WTC11 (cell line): ENCODE results near the gene ROBO1. TPM values are rescaled to one million over a fixed set of nuclear protein-coding genes. Genes with fewer than 3 reads are reported as not detected.
A peak's percentile ranks its signal among the peaks of the same experiment; 100 is the strongest.

Source experiments
- ATAC-seq: fragments of 200-7000 bp; cut with Tn5 transposase; 2 replicates; pipeline ENCODE4 v1.10.0; 2021; ENCODE audit warnings: mild to moderate bottlenecking, moderate library complexity
- CTCF ChIA-PET: fragments of 300-600 bp; sonication (Branson Sonifier 250); formaldehyde crosslinking; loops from one replicate; lab custom pipeline; 2021; ENCODE audit warnings: antibody characterized with exemption; lab: Charles Lee
- POLR2A ChIA-PET: fragments of 350-600 bp; sonication (Branson Sonifier 250); formaldehyde crosslinking; loops from one replicate; lab custom pipeline; 2021; ENCODE audit warnings: antibody characterized with exemption; lab: Charles Lee
- DNase-seq: peaks from one replicate; pipeline ENCODE4 v3.0.0; 2021; ENCODE audit warnings: low spot score
- H3K27ac Mint-ChIP-seq: 2 replicates; pipeline ENCODE4 v1.8.0; 2021; ENCODE audit warnings: mixed read lengths
- H3K27me3 Mint-ChIP-seq: 2 replicates; pipeline ENCODE4 v1.8.0; 2021; ENCODE audit warnings: low read depth, mild to moderate bottlenecking, moderate library complexity, mixed read lengths
- H3K36me3 Mint-ChIP-seq: 2 replicates; pipeline ENCODE4 v1.8.0; 2021; ENCODE audit warnings: mixed read lengths
- H3K4me1 Mint-ChIP-seq: 2 replicates; pipeline ENCODE4 v1.8.0; 2022; ENCODE audit warnings: mixed read lengths
- H3K4me3 Mint-ChIP-seq: 2 replicates; pipeline ENCODE4 v1.8.0; 2021; ENCODE audit warnings: mild to moderate bottlenecking, moderate library complexity, mixed read lengths
- H3K9me3 Mint-ChIP-seq: 2 replicates; pipeline ENCODE4 v1.8.0; 2021; ENCODE audit warnings: mixed read lengths
- AR ChIP-seq: fragments of 250-450 bp; sonication (Bioruptor Pico); IDR thresholded peaks from 2 replicates; pipeline ENCODE4 v1.9.0; 2021; ENCODE audit warnings: mild to moderate bottlenecking
- ARID4B ChIP-seq: sonication (generic); formaldehyde crosslinking; IDR thresholded peaks from 2 replicates; pipeline ENCODE4 v1.8.0; 2023; ENCODE audit warnings: missing genetic modification reagents, mild to moderate bottlenecking, borderline replicate concordance
- CBFB ChIP-seq: sonication (generic); formaldehyde crosslinking; IDR thresholded peaks from 2 replicates; pipeline ENCODE4 v1.8.1; 2022; ENCODE audit warnings: mild to moderate bottlenecking, low read depth, missing genetic modification reagents
- CREB1 ChIP-seq: sonication (generic); formaldehyde crosslinking; IDR thresholded peaks from 2 replicates; pipeline ENCODE4 v1.8.0; 2023; ENCODE audit warnings: mild to moderate bottlenecking, missing genetic modification reagents
- EMX1 ChIP-seq: fragments of 250-450 bp; sonication (Bioruptor Pico); IDR thresholded peaks from 2 replicates; pipeline ENCODE4 v1.8.0; 2021; ENCODE audit warnings: mild to moderate bottlenecking
- ERG ChIP-seq: fragments of 250-450 bp; sonication (Bioruptor Pico); IDR thresholded peaks from 2 replicates; pipeline ENCODE4 v1.8.0; 2021; ENCODE audit warnings: mild to moderate bottlenecking
- ESRRA ChIP-seq: sonication (generic); formaldehyde crosslinking; IDR thresholded peaks from 2 replicates; pipeline ENCODE4 v1.8.1; 2022; ENCODE audit warnings: mild to moderate bottlenecking, missing genetic modification reagents, borderline replicate concordance
- FOXP4 ChIP-seq: sonication (generic); formaldehyde crosslinking; IDR thresholded peaks from 2 replicates; pipeline ENCODE4 v1.8.0; 2022; ENCODE audit warnings: mild to moderate bottlenecking, missing genetic modification reagents
- NFATC4 ChIP-seq: fragments of 250-450 bp; sonication (Bioruptor Pico); IDR thresholded peaks from 2 replicates; pipeline ENCODE4 v1.9.0; 2021; ENCODE audit warnings: mild to moderate bottlenecking
- NFYB ChIP-seq: sonication (generic); formaldehyde crosslinking; conservative IDR thresholded peaks from 2 replicates; pipeline ENCODE4 v1.8.0; 2022; ENCODE audit warnings: low read depth, missing genetic modification reagents
- NR3C1 ChIP-seq: sonication (generic); formaldehyde crosslinking; conservative IDR thresholded peaks from 2 replicates; pipeline ENCODE4 v1.8.1; 2023; ENCODE audit warnings: low read depth, mild to moderate bottlenecking, missing genetic modification reagents
- OVOL2 ChIP-seq: fragments of 250-450 bp; sonication (Bioruptor Pico); IDR thresholded peaks from 2 replicates; pipeline ENCODE4 v1.9.0; 2021; ENCODE audit warnings: mild to moderate bottlenecking, borderline replicate concordance
- PRRX2 ChIP-seq: fragments of 250-450 bp; sonication (Bioruptor Pico); IDR thresholded peaks from 2 replicates; pipeline ENCODE4 v1.8.0; 2021; ENCODE audit warnings: mild to moderate bottlenecking
- RELA ChIP-seq: sonication (generic); formaldehyde crosslinking; IDR thresholded peaks from 2 replicates; pipeline ENCODE4 v1.8.1; 2022; ENCODE audit warnings: missing genetic modification reagents, mild to moderate bottlenecking, borderline replicate concordance
- SMAD4 ChIP-seq: sonication (generic); formaldehyde crosslinking; IDR thresholded peaks from 2 replicates; pipeline ENCODE4 v1.8.0; 2022; ENCODE audit warnings: mild to moderate bottlenecking, missing genetic modification reagents
- TCF7 ChIP-seq: sonication (generic); formaldehyde crosslinking; IDR thresholded peaks from 2 replicates; pipeline ENCODE4 v1.8.0; 2022; ENCODE audit warnings: mild to moderate bottlenecking, low read depth, missing genetic modification reagents, moderate library complexity
- TP53 ChIP-seq: sonication (generic); formaldehyde crosslinking; IDR thresholded peaks from 2 replicates; pipeline ENCODE4 v1.8.1; 2023; ENCODE audit warnings: mild to moderate bottlenecking, missing genetic modification reagents
- USF1 ChIP-seq: sonication (generic); formaldehyde crosslinking; IDR thresholded peaks from 2 replicates; pipeline ENCODE4 v1.8.0; 2022; ENCODE audit warnings: mild to moderate bottlenecking, missing genetic modification reagents
- ZNF263 ChIP-seq: sonication (generic); formaldehyde crosslinking; IDR thresholded peaks from 2 replicates; pipeline ENCODE4 v1.8.1; 2022; ENCODE audit warnings: low read depth, mild to moderate bottlenecking, moderate library complexity, missing genetic modification reagents
- ZNF281 ChIP-seq: sonication (generic); formaldehyde crosslinking; IDR thresholded peaks from 2 replicates; pipeline ENCODE4 v1.8.0; 2023; ENCODE audit warnings: mild to moderate bottlenecking, missing genetic modification reagents
- total RNA-seq: library from RNA; stranded (reverse); gene quantifications from 3 replicates; pipeline ENCODE4 v1.2.3, GENCODE V29; 2021

ROBO1 gene
- total RNA-seq, 1 experiment from 2014 or later, result 90.9 TPM

- TF ChIP-seq ZNF263 (CRISPR knock-in tag) (no peak), NR3C1 (no peak), USF1 (CRISPR knock-in tag) (no peak), EMX1 (CRISPR knock-in tag) (no peak), PRRX2 (CRISPR knock-in tag) (no peak), ESRRA (CRISPR knock-in tag) (no peak)
- TF ChIP-seq, all 79 proteins: peak for 0
These were observed 693.2 kb downstream of the ROBO1 start (continued) for GRCh38 chr3:79074558-79074957.

GRCh38 chr3:79067734-79068133, 700.1 kb downstream of the ROBO1 start:
- H3K27me3 Mint-ChIP-seq, result no peaks in the 10 kb centered on the region
- POLR2A ChIA-PET, result no interaction called here
- no peak overlapping the region for H3K4me3 Mint-ChIP-seq
- DNase-seq, result no peak
- CTCF ChIA-PET, result interaction anchor here (1.7 kb wide), 1 partner anchor 19 kb away, joined by 4 read pairs; no protein-coding TSS in a partner anchor
- H3K4me1 Mint-ChIP-seq, result peaks cover 37% of the 10 kb centered on the region
- peaks cover 8% of the 10 kb centered on the region for H3K9me3 Mint-ChIP-seq
- H3K36me3 Mint-ChIP-seq, result peaks cover 4% of the 10 kb centered on the region; the same call in 1 of the 2 replicates
- ATAC-seq, result peak; percentile 55
- H3K27ac Mint-ChIP-seq, result peak overlapping the region; percentile 81
- no peak for TF ChIP-seq SMAD4 (CRISPR knock-in tag)
- TF ChIP-seq CREB1, result no peak
- no peak for TF ChIP-seq RELA
- no peak for TF ChIP-seq ARID4B (CRISPR knock-in tag)
- no peak for TF ChIP-seq TCF7 (CRISPR knock-in tag)
- no peak for TF ChIP-seq OVOL2 (CRISPR knock-in tag)
- no peak for TF ChIP-seq FOXP4 (CRISPR knock-in tag)
- TF ChIP-seq NFATC4 (CRISPR knock-in tag), result no peak
- no peak for TF ChIP-seq NR3C1
- TF ChIP-seq TP53 (CRISPR knock-in tag), result no peak
- TF ChIP-seq CBFB, result no peak
- no peak for TF ChIP-seq AR (CRISPR knock-in tag)
- no peak for TF ChIP-seq NFYB (CRISPR knock-in tag)
- TF ChIP-seq ERG, result no peak
- TF ChIP-seq ZNF281 (CRISPR knock-in tag), result no peak
